HepG2 (cell line): ENCODE measurements around the gene GJC1. TPM values are rescaled to one million over a fixed set of nuclear protein-coding genes. Genes with fewer than 3 reads are reported as not detected.

Source experiments
- ATAC-seq: fragments of 200-7000 bp; cut with Tn5 transposase; 3 replicates; pipeline ENCODE4 v1.9.1; 2020; ENCODE audit warnings: mild to moderate bottlenecking, moderate library complexity
- BruUV-seq: library from RNA; stranded (reverse); fragments of 400-500 nt; replicated peaks from 2 replicates; lab custom pipeline; 2021; lab: Mats Ljungman, UMichigan
- CTCF ChIA-PET: fragments of 300-600 bp; formaldehyde crosslinking; extraction: SDS; loops from one replicate; lab custom pipeline; 2021; ENCODE audit warnings: low total read pairs, inconsistent platforms, low intra/inter-chr PET ratio; lab: Yijun Ruan, JAX
- POLR2A ChIA-PET: fragments of 350-600 bp; sonication (Branson Sonifier 250); formaldehyde crosslinking; loops from one replicate; lab custom pipeline; 2020; ENCODE audit warnings: antibody characterized with exemption, inconsistent platforms; lab: Yijun Ruan, JAX
- DNase-seq: peaks from one replicate; pipeline ENCODE4 v3.0.0-alpha.2; 2015; ENCODE audit warnings: low spot score
- FAIRE-seq: peaks from 3 replicates; lab custom pipeline; 2011; peaks lifted over from hg19 to GRCh38; lab: Jason Lieb, UNC
- H2AFZ ChIP-seq: one replicate; pipeline ENCODE4 v1.6.1; 2011; ENCODE audit warnings: low read length, inconsistent platforms
- H3K27ac ChIP-seq: fragments of 300-600 bp; 3 replicates; pipeline ENCODE4 v1.8.0; 2011; ENCODE audit warnings: mixed run types, mild to moderate bottlenecking, mixed read lengths, low read length, inconsistent platforms; ENCODE audit not compliant: insufficient read depth; ENCODE audit errors: extremely low read length
- H3K27me3 ChIP-seq, 2 experiments: fragments of 200-600 bp in 1 of 2; 2 replicates in 1 of 2; 3 replicates in 1 of 2; pipeline versions ENCODE4 v1.6.0 to v1.8.0; 2011; ENCODE audit warnings: low read length in 2 of 2, mild to moderate bottlenecking in 2 of 2, moderate library complexity in 2 of 2, inconsistent platforms in 1 of 2; ENCODE audit not compliant: insufficient read depth in 2 of 2, control insufficient read depth in 1 of 2
- H3K36me3 ChIP-seq, 2 experiments: fragments of 200-600 bp in 1 of 2; replicated peaks in 1 of 2; 2 replicates in 1 of 2; 3 replicates in 1 of 2; pipeline versions ENCODE4 v1.5.1 to v1.8.0; 2011; ENCODE audit warnings: low read length in 2 of 2, inconsistent platforms in 1 of 2; ENCODE audit not compliant: insufficient read depth in 2 of 2, control insufficient read depth in 1 of 2
- H3K4me1 ChIP-seq: 2 replicates; pipeline ENCODE4 v1.5.1; 2012; ENCODE audit warnings: low read length, inconsistent platforms; ENCODE audit not compliant: insufficient read depth
- H3K4me2 ChIP-seq: 2 replicates; pipeline ENCODE4 v1.6.0; 2011; ENCODE audit warnings: low read depth, low read length, inconsistent platforms
- H3K4me3 ChIP-seq, 3 experiments: fragments of 200-600 bp in 1 of 3; sonication (generic), shearing (Covaris generic) in 1 of 3; replicated peaks in 1 of 3; 2 replicates each; pipeline ENCODE4 v1.5.1; 2011 to 2016; ENCODE audit warnings: low read length in 3 of 3, inconsistent platforms in 2 of 3, low read depth in 2 of 3, mild to moderate bottlenecking in 2 of 3, control low read depth in 1 of 3, mixed read lengths in 1 of 3; ENCODE audit not compliant: insufficient read depth in 1 of 3
- H3K79me2 ChIP-seq: one replicate; pipeline ENCODE4 v1.6.1; 2011; ENCODE audit warnings: low read length, inconsistent platforms; ENCODE audit not compliant: insufficient read depth
- H3K9ac ChIP-seq: 2 replicates; pipeline ENCODE4 v1.6.0; 2011; ENCODE audit warnings: mild to moderate bottlenecking, low read depth, low read length, inconsistent platforms; ENCODE audit not compliant: insufficient read depth
- H3K9me3 ChIP-seq: 2 replicates; pipeline ENCODE4 v1.5.1; 2012; ENCODE audit warnings: mild to moderate bottlenecking, low read length
- H4K20me1 ChIP-seq: 2 replicates; pipeline ENCODE4 v1.6.0; 2011; ENCODE audit warnings: inconsistent platforms, mild to moderate bottlenecking, low read length, moderate library complexity; ENCODE audit not compliant: insufficient read depth
- ARID2 ChIP-seq: sonication (generic); formaldehyde crosslinking; IDR thresholded peaks from 2 replicates; pipeline ENCODE4 v1.8.1; 2022; ENCODE audit warnings: mild to moderate bottlenecking, missing genetic modification reagents, borderline replicate concordance
- CC2D1A ChIP-seq: sonication (generic); formaldehyde crosslinking; IDR thresholded peaks from 2 replicates; pipeline ENCODE4 v1.8.1; 2023; ENCODE audit warnings: mild to moderate bottlenecking, missing genetic modification reagents
- CREB3 ChIP-seq: sonication (generic); formaldehyde crosslinking; IDR thresholded peaks from 2 replicates; pipeline ENCODE4 v1.5.0; 2020; ENCODE audit warnings: missing genetic modification reagents
- GABPB1 ChIP-seq: IDR thresholded peaks from 2 replicates; pipeline ENCODE4 v1.6.1; 2016; ENCODE audit warnings: mild to moderate bottlenecking, missing genetic modification reagents, moderate library complexity, missing compliant biosample characterization
- IRX3 ChIP-seq: sonication (generic); formaldehyde crosslinking; IDR thresholded peaks from 2 replicates; pipeline ENCODE4 v1.8.1; 2023; ENCODE audit warnings: mild to moderate bottlenecking, low read depth, missing genetic modification reagents, borderline replicate concordance
- SMARCE1 ChIP-seq: fragments of 450-650 bp; IDR thresholded peaks from 2 replicates; pipeline ENCODE4 v1.6.1; 2017; ENCODE audit warnings: borderline replicate concordance
- YY1 ChIP-seq: IDR thresholded peaks from 2 replicates; pipeline ENCODE4 v1.6.1; 2011; ENCODE audit warnings: low read length, low read depth, moderate library complexity, mild to moderate bottlenecking; ENCODE audit not compliant: insufficient read depth, insufficient replicate concordance
- ZMYM3 ChIP-seq: sonication (generic); formaldehyde crosslinking; IDR thresholded peaks from 2 replicates; pipeline ENCODE4 v1.5.1; 2020; ENCODE audit warnings: mild to moderate bottlenecking, missing genetic modification reagents
- ZNF234 ChIP-seq: sonication (generic); formaldehyde crosslinking; conservative IDR thresholded peaks from 2 replicates; pipeline ENCODE4 v1.5.1; 2020; ENCODE audit warnings: mild to moderate bottlenecking, missing genetic modification reagents
- ZNF414 ChIP-seq: sonication (generic); formaldehyde crosslinking; IDR thresholded peaks from 2 replicates; pipeline ENCODE4 v1.5.0; 2020; ENCODE audit warnings: missing genetic modification reagents
- ZNF629 ChIP-seq: sonication (generic); formaldehyde crosslinking; conservative IDR thresholded peaks from 2 replicates; pipeline ENCODE4 v1.5.0; 2020; ENCODE audit warnings: missing genetic modification reagents
- ZNF75D ChIP-seq: sonication (generic); formaldehyde crosslinking; IDR thresholded peaks from 2 replicates; pipeline ENCODE4 v1.8.1; 2023; ENCODE audit warnings: missing genetic modification reagents, mild to moderate bottlenecking, borderline replicate concordance
- ZNF775 ChIP-seq: sonication (generic); formaldehyde crosslinking; IDR thresholded peaks from 2 replicates; pipeline ENCODE4 v1.4.0; 2020; ENCODE audit warnings: missing genetic modification reagents, mild to moderate bottlenecking, moderate library complexity, borderline replicate concordance
- WGBS: methylation state at CpG from one replicate; pipeline ENCODE4 v1.1.6; 2017; ENCODE audit warnings: low lambda C conversion rate; 5-methylcytosine and 5-hydroxymethylcytosine counted together
- in situ Hi-C: cut with HindIII; loops from 2 replicates; pipeline ENCODE4 v1.10.0; 2017; ENCODE audit warnings: low pct_unique_long_range_greater_than_20kb; ENCODE audit not compliant: extremely low pct_ligation_motif_present
- intact Hi-C: fragments of 100-400 bp; cut with micrococcal nuclease; formaldehyde crosslinking; loops from one replicate; pipeline ENCODE4 v1.10.0; 2022; ENCODE audit not compliant: unreplicated experiment
- polyA plus RNA-seq, 8 experiments: library from polyadenylated mRNA; depleted of rRNA in 3 of 8; stranded (reverse) in 7 of 8; unstranded in 1 of 8; fragments of >200 nt; fragmentation: Illumina TruSeq in 4 of 8; extraction: Trizol in 4 of 8; gene quantifications; 2 replicates each; pipeline versions ENCODE4 v1.2.1 to v1.2.3, GENCODE V29; 2011 to 2016; ENCODE audit warnings: low read depth in 4 of 8, missing spikeins in 1 of 8, mixed read lengths in 1 of 8; ENCODE audit not compliant: insufficient read depth in 1 of 8
- total RNA-seq, 5 experiments: library from RNA; depleted of rRNA; stranded (reverse); fragments of >200 nt; fragmentation: Illumina TruSeq; extraction: Trizol; gene quantifications; 2 replicates each; pipeline ENCODE4 v1.2.3, GENCODE V29; 2016; ENCODE audit warnings: low read depth in 1 of 5

The GJC1 gene
- total and polyA plus RNA-seq, 2 of the 13 experiments (the other 11 are each of a cell fraction or from before 2014, with no cell fraction given), result 1.7 TPM

- H3K27ac ChIP-seq, result no peak overlapping the region
- no peak overlapping the region for H2AFZ ChIP-seq
- POLR2A ChIA-PET, result no interaction called here
- in situ Hi-C loops (no loop called here), intact Hi-C loops (no loop called here)
- H3K4me3 ChIP-seq, result no peak overlapping the region
- no peak for DNase-seq
- peaks cover 18% of the 10 kb centered on the region for H3K4me1 ChIP-seq
- no peaks in the 10 kb centered on the region for H3K36me3 ChIP-seq
- FAIRE-seq, result no peak
- BruUV-seq, result no TSS peak
- no peaks in the 10 kb centered on the region for H3K9me3 ChIP-seq
- peaks cover 22 to 62% of the 10 kb centered on the region in 2 experiments for H3K27me3 ChIP-seq
- no peaks in the 10 kb centered on the region for H3K79me2 ChIP-seq
- CTCF ChIA-PET, result no interaction called here
- no peak overlapping the region for H3K4me2 ChIP-seq
- TF ChIP-seq ZNF629 (CRISPR knock-in tag) (peak; percentile 93), ZMYM3 (peak; percentile 66), CC2D1A (CRISPR knock-in tag) (no peak)
- ATAC-seq, result no peak
- H4K20me1 ChIP-seq, result no peaks in the 10 kb centered on the region
- H3K9ac ChIP-seq, result no peak overlapping the region
- WGBS, result 26% methylated on average over 16 of the region's 17 CpGs
These were observed 67.9 kb downstream of the GJC1 start for GRCh38 chr17:44761932-44762810.

- Histone ChIP-seq H4K20me1 (no peaks in the 10 kb centered on the region), H3K27me3 (peaks cover 21 to 56% of the 10 kb centered on the region in 2 experiments), H3K4me3 (no peak overlapping the region), H3K36me3 (no peaks in the 10 kb centered on the region), H3K9me3 (no peaks in the 10 kb centered on the region), H3K27ac (no peak overlapping the region), H3K4me2 (no peak overlapping the region), H3K9ac (no peak overlapping the region), H3K79me2 (no peaks in the 10 kb centered on the region), H2AFZ (no peak overlapping the region), H3K4me1 (peaks cover 18% of the 10 kb centered on the region)
- no peak for DNase-seq
- BruUV-seq, result no TSS peak
- FAIRE-seq, result no peak
- intact Hi-C loops (no loop called here), in situ Hi-C loops (no loop called here)
- POLR2A ChIA-PET, result no interaction called here
- ATAC-seq, result no peak
- WGBS, result 30% methylated on average over 13 of the region's 13 CpGs
- CTCF ChIA-PET, result no interaction called here
- TF ChIP-seq SMARCE1 (no peak), ZNF234 (CRISPR knock-in tag) (no peak), IRX3 (CRISPR knock-in tag) (no peak), ZNF75D (CRISPR knock-in tag) (no peak), ARID2 (CRISPR knock-in tag) (no peak), GABPB1 (no peak), ZNF775 (CRISPR knock-in tag) (no peak), ZNF414 (CRISPR knock-in tag) (no peak), CREB3 (CRISPR knock-in tag) (no peak), YY1 (no peak)
These were observed 69.4 kb downstream of the GJC1 start for GRCh38 chr17:44760474-44761308.
